HCT116 (cell line): ENCODE data around the gene SAMSN1. TPM values are rescaled to one million over a fixed set of nuclear protein-coding genes. Genes with fewer than 3 reads are reported as not detected.

Experiments
- ATAC-seq: fragments of 200-7000 bp; cut with Tn5 transposase; 2 replicates; pipeline ENCODE4 v1.9.1; 2020; ENCODE audit warnings: mild to moderate bottlenecking, moderate library complexity
- BruUV-seq: library from RNA; stranded (reverse); fragments of 400-500 nt; replicated peaks from 2 replicates; lab custom pipeline; 2021; lab: Mats Ljungman, UMichigan
- CTCF ChIA-PET: fragments of 300-600 bp; sonication (Branson Sonifier 250); formaldehyde crosslinking; loops from one replicate; lab custom pipeline; 2021; ENCODE audit warnings: antibody characterized with exemption; lab: Charles Lee
- POLR2A ChIA-PET: fragments of 300-600, 350-600 bp; sonication (Branson Sonifier 250); formaldehyde crosslinking; loops from one replicate; lab custom pipeline; 2021; ENCODE audit warnings: antibody characterized with exemption; lab: Charles Lee
- RAD21 ChIA-PET, 2 experiments: fragments of 300-600 bp; sonication (Branson Sonifier 250); formaldehyde crosslinking; loops; one replicate each; lab custom pipeline; 2023; ENCODE audit warnings: low total read pairs in 2 of 2; ENCODE audit not compliant: uncharacterized antibody in 2 of 2, unreplicated experiment in 2 of 2, low non-redundant PET in 1 of 2; lab: Charles Lee
- DNase-seq: peaks from one replicate; pipeline ENCODE4 v3.0.0-alpha.2; 2010; ENCODE audit warnings: low read depth, low spot score
- H2AFZ ChIP-seq: fragments of 200-600 bp; shearing (Covaris generic), sonication (generic); 2 replicates; pipeline ENCODE4 v1.6.1; 2017; ENCODE audit warnings: low read depth, mixed run types, mixed read lengths, antibody characterized with exemption, low read length; ENCODE audit not compliant: poor library complexity, severe bottlenecking
- H3K27ac ChIP-seq: 2 replicates; pipeline ENCODE4 v1.5.1; 2012; ENCODE audit warnings: low read depth, low read length
- H3K27me3 ChIP-seq: fragments of 200-600 bp; sonication (generic); 2 replicates; pipeline ENCODE4 v1.6.1; 2016; ENCODE audit warnings: mixed run types, low read length, mixed read lengths; ENCODE audit not compliant: insufficient read depth
- H3K36me3 ChIP-seq, 2 experiments: fragments of 200-500 bp in 1 of 2; fragments of 200-600 bp in 1 of 2; sonication (Bioruptor generic) in 1 of 2; sonication (generic) in 1 of 2; 2 replicates each; pipeline versions ENCODE4 v1.5.1 to v1.6.1; 2014 to 2016; ENCODE audit warnings: low read length in 2 of 2, inconsistent platforms in 1 of 2, mixed read lengths in 1 of 2, mixed run types in 1 of 2; ENCODE audit not compliant: insufficient read depth in 2 of 2, control insufficient read depth in 1 of 2
- H3K4me1 ChIP-seq, 2 experiments: fragments of 200-600 bp in 1 of 2; sonication (generic) in 1 of 2; 2 replicates each; pipeline versions ENCODE4 v1.5.1 to v1.6.1; 2012 to 2017; ENCODE audit warnings: low read length in 2 of 2, inconsistent platforms in 1 of 2, mild to moderate bottlenecking in 1 of 2, mixed read lengths in 1 of 2, mixed run types in 1 of 2, moderate library complexity in 1 of 2; ENCODE audit not compliant: insufficient read depth in 2 of 2, control insufficient read depth in 1 of 2
- H3K4me2 ChIP-seq: fragments of 200-600 bp; sonication (generic); 2 replicates; pipeline ENCODE4 v1.6.1; 2017; ENCODE audit warnings: mixed run types, low read length, mixed read lengths
- H3K4me3 ChIP-seq, 2 experiments: fragments of 200-600 bp in 1 of 2; sonication (generic) in 1 of 2; replicated peaks in 1 of 2; 2 replicates each; pipeline ENCODE4 v1.5.1; 2011 to 2016; ENCODE audit warnings: low read length in 2 of 2, control low read depth in 1 of 2, low read depth in 1 of 2, mild to moderate bottlenecking in 1 of 2, mixed read lengths in 1 of 2, mixed run types in 1 of 2
- H3K79me2 ChIP-seq: fragments of 200-600 bp; sonication (generic); 2 replicates; pipeline ENCODE4 v1.6.1; 2017; ENCODE audit warnings: mild to moderate bottlenecking, mixed run types, low read length, moderate library complexity, mixed read lengths; ENCODE audit not compliant: insufficient read depth
- H3K9ac ChIP-seq: fragments of 200-600 bp; sonication (generic); 2 replicates; pipeline ENCODE4 v1.6.1; 2016; ENCODE audit warnings: low read length, mixed read lengths
- H3K9me2 ChIP-seq: fragments of 200-600 bp; sonication (generic), shearing (Covaris generic); 2 replicates; pipeline ENCODE4 v1.6.1; 2017; ENCODE audit warnings: mixed run types, mild to moderate bottlenecking, moderate library complexity; ENCODE audit not compliant: insufficient read depth
- H3K9me3 ChIP-seq, 2 experiments: fragments of 200-500 bp in 1 of 2; fragments of 200-600 bp in 1 of 2; sonication (Bioruptor generic) in 1 of 2; sonication (generic) in 1 of 2; 2 replicates each; pipeline ENCODE4 v1.6.1; 2014 to 2017; ENCODE audit warnings: low read length in 2 of 2, mixed read lengths in 2 of 2, inconsistent platforms in 1 of 2, low read depth in 1 of 2, mild to moderate bottlenecking in 1 of 2, mixed run types in 1 of 2, moderate library complexity in 1 of 2; ENCODE audit not compliant: control insufficient read depth in 1 of 2, insufficient read depth in 1 of 2
- H4K20me1 ChIP-seq: fragments of 200-600 bp; sonication (generic), shearing (Covaris generic); 2 replicates; pipeline ENCODE4 v1.6.1; 2017; ENCODE audit warnings: mixed run types, mild to moderate bottlenecking, moderate library complexity; ENCODE audit not compliant: insufficient read depth
- ATF3 ChIP-seq: IDR thresholded peaks from 2 replicates; pipeline ENCODE4 v1.6.1; 2012
- CBX3 ChIP-seq: IDR thresholded peaks from 2 replicates; pipeline ENCODE4 v1.6.1; 2012; ENCODE audit warnings: low read depth
- CEBPB ChIP-seq: IDR thresholded peaks from 2 replicates; pipeline ENCODE4 v1.6.1; 2012; ENCODE audit warnings: low read depth
- CTCF ChIP-seq, 3 experiments: fragments of 200-600 bp in 1 of 3; sonication (generic) in 1 of 3; IDR thresholded peaks in 2 of 3; conservative IDR thresholded peaks in 1 of 3; 2 replicates each; pipeline ENCODE4 v1.5.1; 2012 to 2017; ENCODE audit warnings: low read depth in 2 of 3, low read length in 2 of 3, antibody characterized with exemption in 1 of 3, borderline replicate concordance in 1 of 3, control low read depth in 1 of 3, mild to moderate bottlenecking in 1 of 3, mixed read lengths in 1 of 3, mixed run types in 1 of 3, moderate library complexity in 1 of 3; ENCODE audit not compliant: insufficient read depth in 1 of 3
- ELF1 ChIP-seq: IDR thresholded peaks from 2 replicates; pipeline ENCODE4 v1.6.1; 2012; ENCODE audit warnings: low read depth, borderline replicate concordance
- EZH2phosphoT487 ChIP-seq: fragments of 200-600 bp; IDR thresholded peaks from 2 replicates; pipeline ENCODE4 v1.6.1; 2018; ENCODE audit warnings: antibody characterized with exemption, borderline replicate concordance
- FOSL1 ChIP-seq: IDR thresholded peaks from 2 replicates; pipeline ENCODE4 v1.6.1; 2012; ENCODE audit warnings: low read depth
- REST ChIP-seq: IDR thresholded peaks from 2 replicates; pipeline ENCODE4 v1.6.1; 2012; ENCODE audit warnings: low read depth
- SIN3A ChIP-seq: IDR thresholded peaks from 2 replicates; pipeline ENCODE4 v1.6.1; 2012; ENCODE audit warnings: low read depth
- ZBTB33 ChIP-seq: IDR thresholded peaks from 2 replicates; pipeline ENCODE4 v1.6.1; 2011; ENCODE audit warnings: mild to moderate bottlenecking, low read length, moderate library complexity; ENCODE audit not compliant: insufficient replicate concordance; ENCODE audit errors: extremely low read depth
- intact Hi-C: fragments of 100-400 bp; cut with micrococcal nuclease; formaldehyde crosslinking; loops from 2 replicates; pipeline ENCODE4 v1.10.0; 2022
- total RNA-seq: library from RNA; stranded (reverse); gene quantifications from one replicate; pipeline ENCODE4 v1.2.1, GENCODE V29; 2021; ENCODE audit not compliant: unreplicated experiment

Gene SAMSN1
- total RNA-seq, 1 experiment from 2014 or later = 0.57 TPM

GRCh38 chr21:14541841-14542490 is 4.1 kb downstream of the SAMSN1 start (continued):
- TF ChIP-seq SIN3A = no peak
- TF ChIP-seq ATF3 = no peak
- no peak for TF ChIP-seq REST
- no peak for TF ChIP-seq ELF1
- no peak for TF ChIP-seq CEBPB

GRCh38 chr21:14538483-14538882 is 7.6 kb downstream of the SAMSN1 start:
- H3K9ac ChIP-seq = no peak overlapping the region
- H4K20me1 ChIP-seq = no peaks in the 10 kb centered on the region
- no peak overlapping the region for H2AFZ ChIP-seq
- H3K9me2 ChIP-seq = no peaks in the 10 kb centered on the region
- H3K36me3 ChIP-seq = no peaks in the 10 kb centered on the region
- no peak for ATAC-seq
- TF ChIP-seq ATF3 (no peak), EZH2phosphoT487 (no peak), ZBTB33 (no peak), FOSL1 (no peak), CBX3 (no peak), CTCF (IDR thresholded peaks at IDR 0.05 in 2 of 3, conservative IDR thresholded peaks at IDR 0.05 in 1 of 3; ENCODE audit: borderline replicate concordance in 1 of 3, insufficient read depth in 1 of 3, low read depth in 2 of 3, low read length in 2 of 3) (no peak)
- no peak overlapping the region for H3K4me3 ChIP-seq
- H3K9me3 ChIP-seq = peaks cover 0 to 4% of the 10 kb centered on the region in 2 experiments; a peak in 2 of 4 replicates
- no TSS peak for BruUV-seq
- RAD21 ChIA-PET = no interaction called here
- no peaks in the 10 kb centered on the region for H3K27me3 ChIP-seq
- CTCF ChIA-PET = no interaction called here
- H3K79me2 ChIP-seq = no peaks in the 10 kb centered on the region
- H3K27ac ChIP-seq = no peak overlapping the region
- H3K4me1 ChIP-seq = peaks cover 2 to 10% of the 10 kb centered on the region in 2 experiments
- intact Hi-C loops = no loop called here
- no peak overlapping the region for H3K4me2 ChIP-seq
- POLR2A ChIA-PET = no interaction called here
- no peak for DNase-seq
